ENCODE measurements around the gene BCR. TPM values are rescaled to one million over a fixed set of nuclear protein-coding genes. Genes with fewer than 3 reads are reported as not detected.

BCR gene
- total and polyA plus RNA-seq, 2 donors (not counting 1 experiment from before 2014, with no cell fraction given) = 30.2 to 46.4 TPM

- Mint-ChIP-seq H3K4me3 (no peak overlapping the region), H3K27me3 (no peaks in the 10 kb centered on the region), H3K9me3 (ENCODE audit: insufficient read depth) (no peaks in the 10 kb centered on the region), H3K4me1 (peaks cover 50% of the 10 kb centered on the region), H3K27ac (no peak overlapping the region)
- DNase-seq = no peak
- Histone ChIP-seq H3K4me2 (replicated peaks; ENCODE audit: low read depth, low read length, poor library complexity, severe bottlenecking) (no peak overlapping the region), H3K4me3 (ENCODE audit: control extremely low read depth in 1 of 5, extremely low read depth in 1 of 5, insufficient read depth in 1 of 5, low read depth in 2 of 5, low read length in 4 of 5) (no peak overlapping the region), H3K9ac (ENCODE audit: low read length) (no peak overlapping the region), H4K20me1 (ENCODE audit: control insufficient read depth, insufficient read depth, low read length, poor library complexity, severe bottlenecking) (no peaks in the 10 kb centered on the region), H3K27ac (ENCODE audit: low read length in 2 of 2) (no peak overlapping the region), H3K4me1 (ENCODE audit: control insufficient read depth in 2 of 2, insufficient read depth in 2 of 2, low read length in 2 of 2) (peaks cover 43 to 57% of the 10 kb centered on the region in 2 donors), H3K27me3 (replicated peaks in 1 of 4; ENCODE audit: control extremely low read depth in 1 of 4, control insufficient read depth in 3 of 4, insufficient read depth in 4 of 4, low read length in 3 of 4) (no peaks in the 10 kb centered on the region), H3K79me2 (ENCODE audit: control insufficient read depth, insufficient read depth, low read length) (peaks cover 5% of the 10 kb centered on the region), H3K36me3 (replicated peaks in 1 of 2; ENCODE audit: control extremely low read depth in 1 of 2, control insufficient read depth in 1 of 2, extremely low read depth in 1 of 2, insufficient read depth in 2 of 2, low read length in 1 of 2) (peaks cover 0 to 29% of the 10 kb centered on the region in 2 experiments), H2AFZ (ENCODE audit: insufficient read depth, low read depth, low read length, poor library complexity, severe bottlenecking) (no peak overlapping the region), H3K9me3 (ENCODE audit: control extremely low read depth in 1 of 3, control insufficient read depth in 2 of 3, insufficient read depth in 1 of 3, low read length in 2 of 3) (no peaks in the 10 kb centered on the region)
- WGBS (ENCODE audit: insufficient coverage) = 96% methylated on average over 8 of the region's 11 CpGs
- no peak for ATAC-seq (ENCODE audit: low read depth)
- CTCF ChIA-PET = interaction anchor here (1.1 to 10.8 kb wide), 3 partner anchors 9 to 98 kb away, joined by 4 to 86 read pairs (median 7); partner anchors contain the start of gene BCR
- TF ChIP-seq EZH2 (IDR thresholded peaks at IDR 0.05; ENCODE audit: borderline replicate concordance, insufficient read depth, low read depth, low read length, poor library complexity, severe bottlenecking) (no peak), CTCF (IDR thresholded peaks at IDR 0.05) (no peak)
- POLR2A ChIA-PET = no interaction called here
- intact Hi-C loops (cut with micrococcal nuclease) = no loop called here
These were observed 92.5 kb downstream of the BCR start for GRCh38 chr22:23272834-23273233.

DNA sequence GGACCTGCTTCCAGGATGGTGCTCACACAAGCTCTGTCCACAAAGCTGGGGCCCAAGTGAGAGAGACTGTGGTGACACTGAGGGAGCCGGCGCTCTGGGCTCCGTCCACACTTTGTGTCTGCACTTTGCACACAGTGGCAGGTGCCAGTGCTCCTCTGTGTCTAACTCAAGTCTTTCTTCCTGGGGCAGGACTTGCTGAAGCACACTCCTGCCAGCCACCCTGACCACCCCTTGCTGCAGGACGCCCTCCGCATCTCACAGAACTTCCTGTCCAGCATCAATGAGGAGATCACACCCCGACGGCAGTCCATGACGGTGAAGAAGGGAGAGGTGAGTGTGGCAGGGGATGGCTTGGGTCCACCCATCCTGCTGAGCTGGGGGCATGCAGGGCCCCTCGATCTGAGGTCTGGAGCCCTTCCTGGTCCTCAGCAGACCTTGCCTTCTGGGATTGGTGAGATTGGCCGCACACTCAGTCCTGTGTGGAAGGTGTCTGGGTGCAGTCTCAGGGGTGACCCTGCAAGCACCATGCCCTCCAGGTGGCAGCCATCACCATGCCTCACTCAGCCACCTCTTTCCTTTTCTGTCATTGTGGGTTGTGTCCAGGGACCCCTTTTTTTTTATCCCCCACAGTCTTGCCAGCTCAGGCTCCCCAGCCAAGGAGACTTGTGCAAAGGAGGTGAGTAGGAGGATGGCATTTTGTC lies 93.3 kb downstream of the BCR start:
- DNase-seq (no peak), ATAC-seq (ENCODE audit: low read depth) (no peak)
- Histone ChIP-seq H2AFZ (ENCODE audit: insufficient read depth, low read depth, low read length, poor library complexity, severe bottlenecking) (no peak overlapping the region), H3K4me3 (ENCODE audit: control extremely low read depth in 1 of 5, extremely low read depth in 1 of 5, insufficient read depth in 1 of 5, low read depth in 2 of 5, low read length in 4 of 5) (no peak overlapping the region), H3K79me2 (ENCODE audit: control insufficient read depth, insufficient read depth, low read length) (peaks cover 5% of the 10 kb centered on the region), H3K4me1 (ENCODE audit: control insufficient read depth in 2 of 2, insufficient read depth in 2 of 2, low read length in 2 of 2) (peaks cover 42 to 56% of the 10 kb centered on the region in 2 donors), H3K9ac (ENCODE audit: low read length) (no peak overlapping the region), H3K36me3 (replicated peaks in 1 of 2; ENCODE audit: control extremely low read depth in 1 of 2, control insufficient read depth in 1 of 2, extremely low read depth in 1 of 2, insufficient read depth in 2 of 2, low read length in 1 of 2) (peaks cover 0 to 27% of the 10 kb centered on the region in 2 experiments), H3K27me3 (replicated peaks in 1 of 4; ENCODE audit: control extremely low read depth in 1 of 4, control insufficient read depth in 3 of 4, insufficient read depth in 4 of 4, low read length in 3 of 4) (no peaks in the 10 kb centered on the region), H3K27ac (ENCODE audit: low read length in 2 of 2) (no peak overlapping the region), H3K9me3 (ENCODE audit: control extremely low read depth in 1 of 3, control insufficient read depth in 2 of 3, insufficient read depth in 1 of 3, low read length in 2 of 3) (no peaks in the 10 kb centered on the region), H4K20me1 (ENCODE audit: control insufficient read depth, insufficient read depth, low read length, poor library complexity, severe bottlenecking) (no peaks in the 10 kb centered on the region), H3K4me2 (replicated peaks; ENCODE audit: low read depth, low read length, poor library complexity, severe bottlenecking) (no peak overlapping the region)
- WGBS (ENCODE audit: insufficient coverage) = 98% methylated on average over 7 of the region's 10 CpGs
- no peak for TF ChIP-seq CTCF (IDR thresholded peaks at IDR 0.05)
- TF ChIP-seq EZH2 (IDR thresholded peaks at IDR 0.05; ENCODE audit: borderline replicate concordance, insufficient read depth, low read depth, low read length, poor library complexity, severe bottlenecking) = no peak
- Mint-ChIP-seq H3K4me1 (peaks cover 47% of the 10 kb centered on the region), H3K27ac (no peak overlapping the region), H3K27me3 (no peaks in the 10 kb centered on the region), H3K9me3 (ENCODE audit: insufficient read depth) (no peaks in the 10 kb centered on the region), H3K4me3 (no peak overlapping the region)
- intact Hi-C loops (cut with micrococcal nuclease) = no loop called here
- CTCF ChIA-PET = interaction anchor here (1.1 to 10.8 kb wide), 4 partner anchors 8 to 99 kb away, joined by 4 to 86 read pairs (median 6); partner anchors contain the start of gene BCR
- POLR2A ChIA-PET = no interaction called here

All from B cell (primary cell).